SHP77 treated with DMSO at 0.1 percent for 48 hours (cell line): ENCODE data around the gene CFAP20DC.
"Not testable (repeated sequence)": the region's sequence is repeated elsewhere in the genome, so short reads cannot be mapped to it uniquely, and the experiment has no call there.

Source experiments
- DNase-seq: peaks from one replicate; lab custom pipeline; 2025; lab: John Stamatoyannopoulos, UW

Gene CFAP20DC

DNA sequence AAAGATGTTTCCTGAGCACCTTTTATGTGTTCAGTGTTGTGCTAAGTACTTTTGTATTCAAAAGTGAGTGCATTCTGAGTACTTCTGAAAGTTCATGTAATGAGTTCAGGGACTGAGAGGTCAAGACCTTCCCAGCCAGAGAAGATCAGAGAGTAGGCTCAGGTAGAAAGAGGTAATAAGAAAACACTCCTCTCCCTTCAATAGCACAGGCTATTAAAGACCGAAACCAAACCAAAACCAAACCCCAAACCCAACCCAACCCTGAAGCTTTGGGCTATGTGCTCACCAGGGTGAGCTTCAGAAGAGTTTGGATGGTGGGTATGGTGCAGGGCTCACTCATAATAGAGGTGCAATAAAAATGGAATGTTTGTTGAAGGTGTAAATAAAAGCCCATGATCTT is 306.5 kb downstream of the CFAP20DC start:
- DNase-seq: no peak

DNA sequence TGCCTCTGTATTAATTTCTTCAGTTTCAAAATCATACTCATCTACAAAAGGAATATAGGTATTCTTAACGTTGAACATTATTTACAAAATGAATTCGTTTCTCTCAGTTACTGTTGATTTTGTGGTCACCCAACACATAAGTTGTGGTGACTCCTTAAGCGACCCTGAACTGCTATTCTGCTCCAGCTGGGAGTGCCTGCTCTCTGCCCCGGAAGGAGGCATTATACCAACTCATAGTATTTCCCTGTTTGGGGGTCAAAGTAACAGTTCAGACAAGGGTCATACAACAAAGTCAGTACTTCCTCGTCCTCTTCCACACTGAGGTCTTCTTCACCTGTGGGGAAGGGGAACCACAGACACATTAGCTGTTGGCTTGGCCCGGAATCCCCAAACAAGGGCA is 307.6 kb downstream of the CFAP20DC start:
- no peak for DNase-seq

DNA sequence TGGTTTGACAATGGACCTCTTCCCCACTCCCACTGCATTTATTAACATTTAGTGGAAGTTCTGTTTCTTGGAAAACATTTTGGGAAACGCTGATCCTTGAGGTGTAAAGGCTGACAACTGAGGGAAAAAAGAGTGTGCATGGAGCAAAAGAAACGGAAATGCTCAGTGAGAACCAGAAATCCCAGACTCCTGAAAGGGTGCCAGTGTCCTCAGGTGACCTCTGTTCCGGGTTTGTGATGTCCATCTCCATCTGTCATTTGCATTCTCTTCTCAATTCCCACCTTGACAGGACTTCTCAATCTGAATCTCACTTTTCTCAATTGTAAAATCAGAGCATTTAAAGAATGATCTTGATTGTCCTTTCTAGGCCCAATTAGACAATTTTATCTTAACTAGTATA is 312.2 kb downstream of the CFAP20DC start:
- DNase-seq: no peak

DNA sequence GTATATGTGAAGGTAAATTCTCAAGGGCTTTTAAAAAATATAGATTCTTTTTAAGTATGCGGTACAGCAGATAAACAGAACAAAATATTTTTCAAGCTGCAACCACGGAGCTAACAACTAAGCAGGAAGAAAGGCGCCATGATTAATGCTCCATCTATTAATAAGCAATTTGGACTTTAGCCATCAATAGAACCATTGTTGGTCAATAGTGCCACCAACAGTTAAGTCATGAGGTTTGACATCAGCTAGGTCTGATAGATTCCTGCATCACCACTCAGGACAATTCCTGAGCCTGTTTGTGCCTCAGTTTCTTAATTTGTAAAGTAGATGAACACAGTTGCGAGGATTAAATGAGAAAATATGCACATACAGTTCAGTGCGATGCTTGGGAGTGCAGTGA is 318.2 kb downstream of the CFAP20DC start:
- no peak for DNase-seq

DNA sequence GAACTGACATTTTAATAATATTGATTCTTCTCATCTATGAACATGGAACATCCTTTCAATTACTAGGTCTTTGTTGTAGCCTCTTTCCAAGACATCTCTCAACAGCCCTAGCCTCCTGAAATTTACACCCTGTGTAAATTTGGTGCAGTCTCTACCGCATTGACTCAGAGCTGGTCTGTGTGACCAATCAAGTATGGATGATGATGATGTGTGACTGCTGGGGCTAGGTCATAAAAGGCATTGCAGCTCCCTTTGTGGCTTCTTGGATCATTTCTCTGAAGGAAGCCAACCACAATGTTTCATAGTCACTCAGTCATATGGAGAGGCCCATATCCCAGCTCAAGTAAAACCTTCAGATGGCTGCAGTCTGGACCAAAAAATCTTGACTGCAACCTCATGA is 321.1 kb downstream of the CFAP20DC start:
- no peak for DNase-seq

DNA sequence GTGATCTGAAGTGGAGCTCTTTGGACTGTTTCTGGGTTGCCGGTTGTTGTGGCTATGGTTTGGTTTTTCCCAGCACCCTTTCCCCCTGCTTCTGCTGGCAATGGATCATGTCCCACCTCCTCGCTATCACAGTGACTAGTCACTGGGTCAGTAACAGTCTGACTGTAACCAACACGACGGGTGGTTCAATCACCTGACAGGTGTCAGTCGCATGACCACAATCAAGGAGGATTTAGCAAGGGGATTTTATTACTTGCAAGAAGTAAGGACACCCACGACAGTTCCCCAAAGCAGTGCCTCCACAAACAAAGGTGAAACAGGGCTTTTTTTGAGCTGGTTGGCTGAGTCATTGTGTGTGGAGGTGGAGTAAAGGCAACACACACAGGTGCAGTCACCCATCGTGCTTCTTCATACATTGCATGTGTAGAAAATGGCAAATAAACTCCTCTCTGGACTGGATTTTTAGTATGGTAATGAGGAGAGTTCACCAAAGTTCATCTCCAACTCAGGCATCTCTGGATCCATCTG is 324.4 kb downstream of the CFAP20DC start:
- DNase-seq: no peak

DNA sequence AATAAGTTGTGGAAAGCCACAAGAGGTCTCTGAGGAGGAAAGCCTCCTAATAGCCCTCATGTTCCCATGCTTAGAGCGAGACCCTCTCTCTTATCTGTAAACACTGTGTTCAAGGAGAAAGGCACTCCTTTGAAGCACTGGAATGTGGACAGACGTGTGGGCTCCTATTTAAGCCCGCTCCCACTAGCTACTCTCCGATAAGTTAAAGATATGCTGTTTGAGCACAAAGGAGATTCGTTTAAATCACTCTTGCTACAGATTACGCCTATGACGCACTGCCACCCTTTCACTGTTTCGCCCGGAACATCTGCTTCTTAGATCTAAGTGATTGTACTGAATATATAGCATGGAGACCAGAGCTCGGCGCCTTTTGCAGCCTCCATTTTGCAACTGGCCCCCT is 325.5 kb downstream of the CFAP20DC start:
- no peak for DNase-seq

DNA sequence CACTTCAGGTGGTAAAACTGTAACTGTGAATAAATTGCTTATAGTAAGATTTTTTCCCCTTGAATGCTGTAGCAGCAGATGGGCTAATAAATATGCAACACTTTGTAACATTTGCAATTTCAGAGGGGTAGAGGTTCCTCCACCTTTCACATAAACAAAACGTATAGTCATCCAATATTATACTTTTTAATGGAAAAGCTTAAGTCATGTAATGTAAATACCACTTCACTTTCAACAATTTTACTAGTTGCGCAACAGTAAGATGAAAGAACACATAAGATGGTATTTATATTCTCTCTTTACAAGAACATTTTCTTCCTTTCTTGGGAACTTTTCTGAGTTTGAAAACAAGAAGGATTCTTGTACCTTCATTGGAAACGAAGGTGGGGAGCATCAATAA is 326.7 kb downstream of the CFAP20DC start:
- DNase-seq: no peak

DNA sequence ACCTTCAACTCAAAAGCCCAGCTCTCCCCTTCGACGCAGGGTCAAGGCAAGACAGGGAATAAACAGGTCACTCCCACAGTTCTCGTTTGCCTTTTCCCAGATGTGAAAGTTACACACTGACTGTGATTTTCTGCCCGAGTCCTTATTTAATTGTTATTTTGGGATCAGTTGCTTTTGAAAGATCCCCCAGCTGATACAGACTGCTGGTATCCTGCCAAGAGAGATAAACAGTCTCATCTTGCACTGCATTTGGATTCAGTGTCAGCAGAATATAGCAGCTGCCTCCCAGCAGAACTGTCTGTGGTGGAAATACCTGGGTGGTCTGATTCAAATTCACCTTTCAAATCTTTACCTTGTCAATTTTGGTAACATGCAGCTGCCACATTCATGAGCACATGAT is 327.3 kb downstream of the CFAP20DC start:
- no peak for DNase-seq

DNA sequence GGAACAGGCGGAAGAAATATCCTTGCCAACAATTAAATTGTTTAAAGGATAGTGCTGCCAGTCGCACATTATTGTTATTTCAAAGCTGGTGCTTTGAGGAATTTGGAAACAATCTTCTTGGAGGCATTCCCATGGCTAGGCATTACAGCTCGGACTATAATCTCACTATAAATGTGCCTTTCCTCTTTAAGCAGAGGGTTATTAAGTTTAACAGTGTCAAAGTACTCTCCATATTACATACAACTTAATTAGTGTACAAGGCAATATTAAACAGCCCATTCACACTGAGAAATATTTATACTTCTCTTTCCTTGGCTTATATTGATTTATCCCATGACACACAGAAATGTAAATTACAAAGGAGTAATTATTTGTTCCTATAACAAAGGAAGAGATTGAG is 329.3 kb downstream of the CFAP20DC start:
- DNase-seq: no peak

DNA sequence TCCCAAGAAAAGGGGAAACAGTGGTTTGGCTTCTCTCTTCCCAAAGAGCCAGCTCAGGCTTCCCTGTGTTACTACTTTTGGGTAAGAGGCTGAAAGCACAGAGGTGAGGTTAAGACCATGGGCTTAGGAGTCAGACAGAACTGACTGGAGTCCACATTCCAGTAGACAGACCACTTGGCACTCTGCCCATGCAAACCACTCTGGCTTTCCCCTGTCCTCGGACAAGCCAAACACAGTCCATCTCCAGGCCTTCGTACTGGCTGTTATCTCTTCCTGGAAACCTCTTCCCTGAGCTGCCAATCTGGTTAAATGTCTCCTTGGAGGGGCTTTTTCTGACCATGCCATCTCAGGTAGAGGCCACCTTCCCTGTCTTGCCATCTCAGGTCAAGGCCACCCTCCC is 330.1 kb downstream of the CFAP20DC start:
- DNase-seq: no peak

DNA sequence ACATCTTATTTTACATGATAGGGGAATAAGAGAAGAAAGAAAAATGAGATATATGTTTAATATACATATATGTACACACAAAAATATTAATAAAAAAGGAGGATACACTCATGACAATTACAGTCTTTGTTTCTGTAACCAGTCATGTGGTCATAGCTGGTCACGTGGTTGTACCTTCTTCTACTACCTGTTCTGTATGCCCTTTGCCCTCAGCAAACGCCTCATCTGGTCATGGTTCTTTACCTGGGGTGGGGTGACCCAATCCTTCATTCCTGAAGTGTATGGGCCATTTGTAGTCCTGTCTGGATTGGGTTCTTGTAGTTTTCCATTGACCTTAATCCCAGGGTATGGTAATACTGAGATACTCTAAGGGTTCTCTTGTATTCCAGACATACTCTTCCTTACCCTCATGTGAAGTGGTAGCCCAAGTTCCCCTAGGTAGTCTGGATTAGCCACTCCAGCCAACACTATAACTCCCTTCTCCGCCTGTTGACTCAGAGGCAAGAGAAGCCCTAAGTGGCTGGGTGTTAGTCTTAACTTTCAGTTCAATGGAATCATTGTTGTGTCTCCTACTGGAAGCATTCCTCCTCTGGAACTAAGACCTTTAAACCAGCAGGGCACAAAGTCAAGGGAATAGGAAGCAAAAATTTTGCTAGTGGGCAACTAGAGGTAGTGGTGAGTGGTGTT is 336.0 kb downstream of the CFAP20DC start:
- DNase-seq: no peak

DNA sequence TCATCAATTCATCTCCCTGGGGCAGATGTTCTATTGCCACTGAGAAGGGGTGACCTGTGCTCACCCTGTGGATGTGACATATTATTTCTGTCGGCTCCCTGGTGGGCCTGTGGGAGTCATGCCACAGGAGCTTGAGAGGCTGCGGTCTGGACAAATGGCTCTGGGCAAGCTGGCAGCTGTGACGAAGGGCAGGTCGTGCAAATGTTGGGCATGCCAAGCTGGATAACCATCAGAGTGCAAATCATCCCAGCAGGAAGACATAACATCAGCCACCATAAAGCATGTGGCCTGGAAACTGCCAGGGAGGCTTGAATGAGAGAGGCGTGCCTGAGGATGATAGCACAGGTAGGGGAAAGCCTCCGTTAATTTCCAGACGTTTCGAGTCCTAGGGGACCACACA is 338.0 kb downstream of the CFAP20DC start:
- DNase-seq: no peak

DNA sequence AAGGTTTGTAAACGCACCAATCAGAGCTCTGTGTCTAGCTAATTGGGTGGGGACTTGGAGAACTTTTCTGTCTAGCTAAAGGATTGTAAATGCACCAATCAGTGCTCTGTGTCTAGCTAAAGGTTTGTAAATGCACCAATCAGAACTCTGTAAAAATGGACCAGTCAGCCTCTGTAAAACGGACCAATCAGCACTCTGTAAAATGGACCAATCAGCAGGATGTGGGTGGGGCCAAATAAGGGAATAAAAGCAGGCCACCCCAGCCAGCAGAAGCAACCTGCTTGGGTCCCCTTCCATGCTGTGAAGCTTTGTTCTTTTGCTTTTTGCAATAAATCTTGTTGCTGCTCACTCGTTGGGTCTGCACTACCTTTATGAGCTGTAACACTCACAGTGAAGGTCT is 340.8 kb downstream of the CFAP20DC start:
- not testable (repeated sequence) for DNase-seq

DNA sequence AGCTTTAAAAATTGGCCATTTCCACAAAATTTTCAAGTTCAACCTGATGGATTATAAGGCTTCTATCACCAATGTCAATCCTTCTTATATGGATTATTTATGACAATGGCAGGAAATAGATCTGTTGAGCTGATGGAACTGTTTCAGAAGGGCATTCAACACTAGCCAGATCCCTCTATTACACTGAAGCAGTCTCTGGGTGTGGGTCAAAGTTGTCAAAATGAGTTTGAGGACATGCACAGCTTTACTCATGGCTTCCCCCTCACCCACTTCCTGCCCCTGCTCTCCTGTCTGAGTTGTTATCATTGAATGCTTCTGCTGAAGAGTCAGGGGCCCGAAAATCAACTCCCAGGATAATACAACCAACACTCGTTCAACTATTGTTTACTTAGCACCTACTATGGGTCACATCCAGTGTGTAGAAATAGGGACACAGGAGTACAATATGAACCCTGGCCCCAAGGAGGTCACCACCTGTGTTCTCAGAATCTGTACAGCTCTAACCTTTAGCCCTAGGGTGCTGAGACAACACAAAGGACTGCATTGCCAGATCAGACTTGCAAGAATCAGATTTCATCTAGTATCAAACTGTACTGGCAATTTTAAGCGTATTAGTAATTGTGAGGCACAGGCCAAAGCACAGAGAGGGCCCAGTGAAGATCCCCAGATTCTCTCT is 341.6 kb downstream of the CFAP20DC start:
- DNase-seq: no peak

DNA sequence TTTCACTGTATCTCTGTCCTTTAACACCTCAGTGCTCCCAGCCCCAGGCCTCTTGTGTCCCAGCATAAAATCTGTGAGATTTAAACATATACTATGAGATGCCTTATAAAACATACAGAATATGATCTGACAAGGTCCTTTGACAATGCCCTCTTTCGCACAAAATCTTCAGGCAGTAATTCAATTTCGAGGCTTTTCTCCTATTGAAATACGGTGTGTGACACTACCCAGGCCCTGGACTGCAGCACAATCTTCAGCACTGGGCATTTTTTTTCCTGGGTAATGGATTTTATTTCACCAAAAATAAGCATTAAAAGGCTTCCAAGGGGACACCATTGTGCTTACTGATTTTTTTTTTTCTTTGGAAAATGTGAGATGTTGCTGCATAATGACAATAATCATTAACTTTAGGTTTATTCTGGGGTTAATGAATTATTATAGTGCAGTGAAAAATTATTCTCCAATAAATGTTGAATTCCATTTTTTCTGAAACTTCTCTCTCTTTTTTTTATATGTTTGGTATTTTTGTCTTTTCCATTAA is 342.4 kb downstream of the CFAP20DC start:
- no peak for DNase-seq

DNA sequence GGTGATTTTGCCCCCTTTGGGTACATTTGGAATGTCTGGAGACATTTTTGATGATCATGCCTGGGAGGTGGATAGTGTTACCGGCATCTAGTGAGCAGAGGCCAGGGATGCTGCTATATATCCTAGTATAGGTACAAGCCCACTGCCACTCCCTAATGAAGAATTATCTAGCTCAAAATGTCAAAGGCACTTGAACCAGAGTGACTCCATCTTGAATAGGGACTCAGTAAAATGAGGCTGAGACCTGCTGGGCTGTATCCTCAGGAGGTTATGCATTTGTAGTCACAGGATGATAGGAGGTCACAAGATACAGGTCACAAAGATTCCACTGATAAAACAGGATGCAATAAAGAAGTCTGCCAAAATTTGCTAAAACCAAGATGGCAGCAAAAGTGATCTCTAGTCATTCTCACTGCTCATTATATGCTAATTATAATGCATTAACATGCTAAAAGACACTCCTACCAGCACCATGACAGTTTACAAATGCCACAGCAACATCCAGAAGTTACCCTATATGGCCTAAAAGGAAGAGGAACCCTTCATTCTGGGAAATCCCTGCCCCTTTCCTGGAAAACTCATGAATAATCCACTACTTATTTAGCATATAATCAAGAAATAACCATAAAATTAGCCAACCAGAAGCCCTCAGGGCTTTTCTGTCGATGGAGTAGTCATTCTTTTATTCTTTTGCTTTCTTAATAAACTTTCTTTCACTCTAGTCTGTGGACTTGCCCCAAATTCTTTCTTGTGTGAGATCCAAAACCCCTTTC is 343.2 kb downstream of the CFAP20DC start:
- no peak for DNase-seq

DNA sequence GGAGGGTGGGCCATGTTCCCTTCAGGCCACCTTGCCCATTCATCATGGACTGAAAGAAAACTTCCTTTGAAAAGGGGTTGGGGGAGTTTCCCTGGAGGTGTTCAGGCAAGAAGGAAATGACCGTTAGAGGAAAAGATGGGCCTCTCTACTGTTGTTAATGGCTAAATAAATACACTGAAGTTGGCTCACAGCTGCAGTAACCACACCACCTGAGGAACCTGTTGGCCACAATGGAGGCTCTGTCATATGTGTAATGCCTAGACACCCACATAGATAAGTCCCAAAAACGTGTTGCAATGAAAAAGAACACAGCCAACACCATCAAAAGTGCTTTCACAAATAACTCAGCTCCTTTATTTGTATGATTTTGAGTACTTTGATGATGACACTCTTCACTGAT is 345.1 kb downstream of the CFAP20DC start:
- DNase-seq: no peak

DNA sequence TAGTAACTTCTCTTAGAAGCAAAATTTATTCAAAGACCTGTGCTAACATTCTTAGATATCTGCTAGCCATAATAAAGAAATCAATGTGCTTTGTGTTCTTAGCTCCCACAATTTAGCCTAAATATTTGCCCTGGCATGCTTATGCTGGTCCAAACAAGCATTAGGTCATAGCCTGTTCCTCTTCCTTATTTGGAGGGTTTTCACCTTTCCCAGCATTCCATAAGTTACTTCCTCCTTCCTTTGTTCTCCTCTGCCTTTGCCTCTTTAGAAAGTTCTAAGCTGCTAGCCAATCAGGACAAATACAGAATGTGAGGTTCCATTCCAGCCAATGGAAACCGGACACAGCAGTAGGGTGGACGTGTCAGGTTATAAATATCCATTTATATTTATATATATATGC is 345.5 kb downstream of the CFAP20DC start:
- not testable (repeated sequence) for DNase-seq

DNA sequence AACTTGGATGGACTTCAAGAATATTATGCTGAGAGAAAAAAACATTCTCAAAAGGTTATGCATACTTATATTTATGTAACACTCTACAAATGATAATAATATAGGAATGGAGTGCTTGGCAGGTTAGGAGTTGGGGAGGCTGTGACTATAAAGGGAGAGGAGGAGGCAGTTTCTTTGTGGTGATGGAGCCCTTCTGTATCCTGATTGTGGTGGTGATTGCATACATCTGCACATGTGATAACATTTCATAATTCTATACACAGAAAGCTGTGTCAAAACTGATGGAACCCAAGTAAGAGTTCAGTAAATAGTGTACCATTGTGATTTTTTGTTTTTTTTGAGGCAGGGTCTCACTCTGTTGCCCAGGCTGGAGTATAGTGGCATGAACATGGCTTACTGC is 351.6 kb downstream of the CFAP20DC start:
- no peak for DNase-seq

DNA sequence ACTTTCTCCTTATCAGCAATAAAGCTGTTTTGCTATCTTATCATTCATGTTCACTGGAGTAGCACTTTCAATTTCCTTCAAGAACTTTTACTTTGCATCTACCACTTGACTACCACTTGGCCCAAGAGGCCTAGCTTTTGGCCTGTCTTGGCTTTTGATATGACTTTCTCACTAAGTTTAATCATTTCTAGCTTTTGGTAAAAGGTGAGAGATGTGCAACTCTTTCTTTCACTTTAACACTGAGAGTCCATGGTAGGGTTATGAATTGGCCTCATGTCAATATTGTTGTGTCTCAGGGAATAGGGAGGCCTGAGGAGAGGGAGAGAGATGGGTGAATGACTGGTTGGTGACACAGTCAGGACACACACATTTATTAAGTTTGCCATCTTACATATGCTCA is 352.3 kb downstream of the CFAP20DC start:
- no peak for DNase-seq

DNA sequence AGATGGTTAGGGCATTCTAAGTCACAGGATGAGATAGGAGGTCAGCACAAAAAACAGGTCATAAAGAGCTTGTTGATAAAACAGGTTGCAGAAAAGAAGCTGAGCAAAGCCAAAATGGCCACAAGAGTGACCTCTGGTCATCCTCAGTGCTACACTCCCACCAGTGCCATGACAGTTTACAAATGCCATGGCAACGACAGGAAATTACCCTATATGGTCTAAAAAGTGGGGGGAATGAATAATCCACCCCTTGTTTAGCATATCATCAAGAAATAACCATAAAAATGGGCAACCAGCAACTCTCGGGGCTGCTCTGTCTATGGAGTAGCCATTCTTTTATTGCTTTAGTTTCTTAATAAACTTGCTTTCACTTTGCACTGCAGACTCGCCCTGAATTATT is 353.0 kb downstream of the CFAP20DC start:
- DNase-seq: not testable (repeated sequence)

DNA sequence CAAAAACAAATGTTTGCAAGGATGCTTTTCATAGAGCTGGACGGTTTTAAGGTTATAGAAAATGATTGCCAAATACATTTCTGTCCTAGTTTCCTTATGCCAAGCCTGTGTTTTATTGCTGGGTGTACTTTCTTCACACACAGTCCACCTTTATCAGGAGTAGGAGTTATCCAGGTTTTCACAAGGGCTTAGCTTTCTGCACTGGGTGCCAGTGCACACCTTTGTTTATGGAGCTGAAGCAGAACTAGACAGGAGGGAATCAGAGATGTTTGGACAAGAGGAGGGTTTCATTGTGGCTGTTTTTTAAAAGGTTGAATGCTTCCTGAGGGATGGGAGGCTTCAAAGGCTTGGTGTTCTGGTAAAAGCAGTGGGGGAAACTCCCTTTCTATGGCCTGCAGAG is 353.7 kb downstream of the CFAP20DC start:
- DNase-seq: no peak
